ENCODE results near the gene LENEP.
A peak's percentile ranks its signal among the peaks of the same experiment; 100 is the strongest.

LENEP gene, protein sequence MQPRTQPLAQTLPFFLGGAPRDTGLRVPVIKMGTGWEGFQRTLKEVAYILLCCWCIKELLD

DNA sequence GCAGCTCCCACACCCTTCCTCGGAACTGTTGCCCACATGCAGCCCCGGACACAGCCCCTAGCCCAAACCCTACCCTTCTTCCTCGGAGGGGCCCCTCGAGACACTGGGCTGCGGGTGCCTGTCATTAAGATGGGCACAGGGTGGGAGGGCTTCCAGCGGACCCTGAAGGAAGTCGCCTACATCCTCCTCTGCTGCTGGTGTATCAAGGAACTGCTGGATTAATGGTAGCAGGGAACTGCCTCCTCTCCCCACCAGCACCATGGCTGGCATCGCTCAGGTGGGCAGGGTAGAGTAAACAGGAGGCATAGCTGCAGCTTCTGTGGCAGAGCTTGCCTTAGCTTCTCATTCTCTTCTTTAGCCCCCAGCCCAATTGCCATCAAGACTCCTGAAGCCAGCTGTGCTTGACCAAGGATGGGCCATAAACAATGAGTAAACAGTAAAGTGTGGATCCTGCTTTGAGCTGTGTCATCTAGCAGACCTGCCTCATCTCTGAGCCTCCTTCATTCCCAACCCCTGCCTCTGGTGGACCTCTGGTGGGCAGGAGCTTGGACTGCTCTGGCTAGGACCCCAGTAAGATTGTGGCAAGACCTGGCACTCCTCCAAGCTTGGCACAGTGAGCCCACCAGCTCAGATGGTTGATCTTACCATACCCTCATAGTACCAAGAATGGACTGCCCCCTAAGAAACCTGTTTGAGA lies at the start of gene LENEP:
TSS of gene LENEP (plus strand) at position 15 of the 697 bp plus-strand sequence. CDS start at position 37, 22 bp downstream.
- DNase-seq (ENCODE audit: low spot score): no peak

DNA sequence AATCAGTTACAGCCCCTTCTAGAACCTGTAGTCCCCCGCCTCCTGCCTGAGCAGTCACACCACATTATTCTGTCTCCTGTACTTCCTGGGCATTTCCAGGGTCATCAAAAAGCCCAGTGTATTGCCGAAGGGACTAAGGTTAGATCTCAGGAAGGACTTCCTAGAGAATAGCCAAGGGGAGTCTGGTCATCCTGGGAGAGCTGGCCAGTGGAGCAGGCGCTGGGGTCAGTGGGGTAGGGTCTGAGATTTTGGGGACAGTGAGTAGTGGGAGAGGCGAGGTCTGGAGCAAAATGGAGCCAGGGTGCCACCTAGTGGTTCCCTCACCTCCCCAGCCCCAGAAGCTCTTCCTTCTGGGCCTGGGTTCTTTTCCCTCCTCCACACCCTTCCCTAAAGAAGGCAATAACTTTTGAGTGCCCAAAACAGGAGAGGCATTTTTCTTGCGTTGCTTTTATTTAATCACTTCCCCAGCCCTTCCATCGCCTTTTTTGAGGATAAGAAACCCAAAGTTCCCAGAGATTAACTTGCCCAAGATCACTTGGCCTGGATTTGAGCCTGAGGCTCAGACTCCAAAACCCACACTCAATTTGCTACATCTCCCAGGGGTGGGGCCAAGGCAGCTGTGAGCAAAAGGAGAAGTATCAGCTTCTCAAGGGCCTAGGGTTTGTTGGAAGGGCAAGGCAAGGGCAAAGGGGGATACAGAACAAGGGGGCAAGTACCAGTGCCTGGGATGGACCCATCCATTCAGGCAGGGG lies 49.6 kb upstream of the LENEP start:
- DNase-seq (ENCODE audit: low spot score): peak; percentile 24

DNA sequence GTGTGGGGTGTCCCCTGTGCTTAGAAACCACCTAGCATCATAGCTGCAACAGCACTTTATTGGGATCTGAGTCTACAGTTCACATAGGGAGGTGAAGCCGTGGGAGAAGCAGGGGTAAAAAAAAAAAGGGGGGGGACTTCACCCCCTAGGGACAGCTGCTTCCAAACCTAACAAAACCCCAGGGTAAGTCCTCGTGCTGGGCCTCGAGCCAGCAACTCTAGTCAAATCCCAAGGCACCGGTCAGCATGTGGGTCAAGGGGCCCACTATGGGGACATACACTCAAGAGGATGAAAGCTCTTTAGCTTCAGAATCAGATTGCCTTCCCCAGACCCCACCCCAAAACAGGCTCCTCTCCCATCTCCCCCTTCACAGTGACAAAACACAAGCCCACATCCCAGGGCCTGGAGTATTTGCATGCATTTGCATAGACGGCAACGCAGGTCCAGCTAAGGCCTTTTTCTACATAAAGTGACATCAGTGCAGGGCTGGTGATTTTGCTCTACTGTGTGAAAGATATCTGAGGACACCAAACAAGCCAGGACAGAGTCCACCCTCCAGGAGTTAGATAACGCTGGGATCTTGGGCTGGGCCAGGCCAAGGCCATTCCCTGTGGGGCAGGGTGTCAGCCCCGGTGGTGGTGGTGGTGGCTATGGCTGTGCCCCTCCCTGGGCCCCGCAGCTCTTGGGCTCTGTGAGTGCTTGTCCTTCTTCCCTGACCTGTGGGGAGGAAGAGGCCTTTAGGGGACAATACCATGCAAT lies 48.8 kb upstream of the LENEP start:
- no peak for DNase-seq (ENCODE audit: low spot score)

DNA sequence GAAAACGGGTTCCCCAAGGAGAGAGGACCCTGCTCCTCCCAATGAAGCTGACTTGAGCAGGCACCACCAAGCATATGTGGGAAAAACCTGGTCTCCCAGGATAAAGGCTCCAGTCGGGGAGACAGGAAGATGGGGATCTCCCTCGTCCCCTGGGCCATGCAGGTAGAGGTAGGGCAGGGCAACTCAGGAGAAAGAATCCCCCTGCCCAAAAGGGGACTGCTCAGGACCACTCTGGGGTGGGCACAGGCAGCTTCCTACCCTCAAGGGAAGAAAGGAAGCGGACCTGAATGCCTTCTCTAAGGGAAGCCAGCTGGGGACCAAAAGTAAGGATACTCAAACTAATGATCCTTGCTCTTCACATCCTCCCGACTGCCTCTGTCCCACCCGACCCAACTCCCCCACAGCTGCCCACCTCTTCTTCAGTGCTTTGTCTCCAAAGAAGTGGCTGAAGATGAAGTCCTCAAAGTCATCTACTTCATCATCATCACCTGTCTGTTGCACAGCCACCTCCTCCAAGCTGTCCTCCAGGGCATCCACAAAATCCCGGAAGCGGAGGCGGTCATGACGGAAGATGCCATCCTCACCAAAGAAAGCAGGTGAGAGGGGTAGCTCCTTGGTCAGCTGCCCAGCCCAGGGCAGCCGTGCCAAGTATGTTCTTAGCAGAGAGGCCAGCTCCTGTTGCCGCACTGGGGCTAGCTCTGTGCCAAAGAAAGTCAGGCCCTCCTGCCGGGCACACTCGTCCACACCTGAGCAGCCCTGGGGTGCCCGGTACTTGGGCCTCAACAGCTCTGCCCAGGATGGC lies 48.0 kb upstream of the LENEP start:
- no peak for DNase-seq (ENCODE audit: low spot score)

DNA sequence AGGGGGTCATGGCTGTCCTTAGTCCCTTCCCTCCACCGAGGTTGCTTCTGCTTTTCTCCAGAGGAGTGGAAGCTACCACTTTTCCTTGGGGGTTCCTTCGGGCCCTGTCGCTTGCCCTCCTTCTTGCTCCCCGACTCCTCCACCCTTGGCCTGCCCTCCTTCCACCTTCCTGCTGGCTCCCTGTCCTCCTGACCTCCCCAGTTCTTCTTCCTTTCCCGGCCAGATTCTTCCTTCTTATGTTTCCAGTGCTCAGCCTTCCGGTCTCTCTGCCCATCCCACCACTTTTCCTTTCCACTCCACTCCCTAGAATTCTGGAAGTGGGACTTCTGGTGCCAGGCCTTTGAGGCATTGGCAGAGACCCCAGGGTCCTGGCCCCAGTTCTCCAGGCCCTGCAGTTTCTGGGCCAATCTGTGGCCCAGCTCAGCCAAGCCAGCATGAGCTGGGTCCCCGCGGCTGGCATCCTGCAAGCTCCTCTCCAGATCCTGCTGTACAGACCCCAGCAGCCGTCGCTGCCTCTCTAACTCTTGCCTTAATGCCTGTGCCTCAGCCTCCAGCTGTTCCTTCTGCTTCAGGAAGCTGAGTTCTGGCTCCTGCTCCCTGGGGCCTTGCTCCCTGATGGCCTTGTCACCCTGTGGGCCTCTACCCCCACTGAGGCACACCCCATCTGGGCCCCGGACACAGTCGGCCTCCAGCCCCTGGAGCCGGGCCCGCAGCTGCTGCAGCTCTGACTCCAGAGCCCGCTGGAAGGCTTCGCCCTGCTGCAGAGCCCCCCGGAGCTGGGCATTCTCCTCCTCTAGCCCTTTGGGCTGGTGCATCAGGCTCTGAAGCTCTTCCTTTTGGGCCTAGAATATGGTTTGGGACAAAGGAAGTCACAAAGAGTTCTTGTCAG lies 47.2 kb upstream of the LENEP start:
- DNase-seq (ENCODE audit: low spot score): no peak

DNA sequence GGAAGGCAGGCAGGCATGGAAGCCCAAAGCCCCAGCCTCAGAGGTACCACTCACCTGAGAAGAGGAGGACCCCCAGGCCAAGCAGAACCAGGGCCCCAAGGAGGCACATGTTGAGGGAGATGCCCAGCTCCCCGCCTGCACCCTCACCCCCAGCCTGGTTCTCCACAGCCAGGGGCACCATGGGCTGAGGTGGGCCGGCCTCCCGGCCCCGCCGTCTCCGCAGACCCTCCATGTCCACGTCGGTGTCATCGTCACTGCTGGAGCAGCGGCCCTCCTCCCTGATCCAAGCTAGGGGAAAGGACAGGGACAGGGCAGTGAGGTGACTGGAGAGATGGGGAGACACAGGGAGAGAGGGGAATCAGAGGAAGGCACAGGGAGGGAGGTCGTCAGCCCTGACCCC lies 45.3 kb upstream of the LENEP start:
- no peak for DNase-seq (ENCODE audit: low spot score)

DNA sequence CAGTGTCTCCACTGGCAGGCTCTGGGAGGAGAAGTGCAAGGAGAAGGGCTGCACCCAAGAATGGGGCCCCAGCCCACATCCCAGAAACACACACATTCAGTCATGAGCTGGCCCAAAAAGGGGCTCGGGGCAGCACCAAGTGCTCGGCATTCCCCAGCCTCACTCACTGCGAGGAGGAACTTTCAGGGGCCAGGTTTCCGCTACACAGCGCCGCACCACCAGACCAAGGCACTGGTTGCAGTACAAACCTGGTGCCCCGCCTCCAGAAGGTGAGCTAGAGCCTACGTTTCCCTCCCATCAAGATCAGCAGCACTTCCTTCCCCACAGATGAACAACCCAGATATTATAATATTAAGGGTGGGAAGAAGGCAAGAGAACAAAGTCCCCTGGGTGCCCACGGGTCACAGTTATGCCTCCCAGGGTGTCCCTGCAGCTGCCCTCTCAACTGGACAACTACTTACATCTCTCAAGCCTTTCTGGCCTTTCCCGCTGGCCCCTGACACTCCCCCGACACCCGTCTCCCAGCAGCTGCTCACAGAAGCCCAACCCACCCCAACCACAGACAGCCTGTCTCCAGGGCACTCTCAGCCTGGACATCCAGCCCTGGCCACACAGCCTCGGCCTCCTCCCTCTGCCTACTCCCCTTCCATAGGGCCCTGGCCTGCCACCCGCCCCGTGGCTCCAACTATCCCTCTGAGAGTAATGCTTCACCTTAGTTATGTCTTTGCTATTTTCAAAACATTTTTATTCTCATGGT lies 41.3 kb upstream of the LENEP start:
- no peak for DNase-seq (ENCODE audit: low spot score)

DNA sequence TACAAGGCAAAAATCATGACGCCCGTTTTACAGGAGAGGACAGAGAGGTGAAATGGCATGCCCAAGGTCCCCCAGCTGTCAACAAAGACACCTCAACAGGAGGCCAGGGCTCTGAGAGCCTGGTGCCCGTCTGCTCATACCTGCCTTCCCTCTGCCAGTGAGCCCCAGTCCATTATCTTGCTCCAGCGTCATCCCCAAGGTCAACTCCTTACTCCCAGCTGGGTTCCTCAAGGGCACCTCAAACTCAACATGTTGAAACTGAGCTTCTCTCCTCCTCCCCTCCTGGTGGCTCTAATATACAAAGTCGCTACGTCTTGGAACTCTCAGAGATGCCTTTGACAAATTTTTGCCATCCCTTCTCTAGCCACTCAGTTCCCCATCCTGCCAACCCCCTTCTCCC lies 40.7 kb upstream of the LENEP start:
- DNase-seq (ENCODE audit: low spot score): no peak

DNA sequence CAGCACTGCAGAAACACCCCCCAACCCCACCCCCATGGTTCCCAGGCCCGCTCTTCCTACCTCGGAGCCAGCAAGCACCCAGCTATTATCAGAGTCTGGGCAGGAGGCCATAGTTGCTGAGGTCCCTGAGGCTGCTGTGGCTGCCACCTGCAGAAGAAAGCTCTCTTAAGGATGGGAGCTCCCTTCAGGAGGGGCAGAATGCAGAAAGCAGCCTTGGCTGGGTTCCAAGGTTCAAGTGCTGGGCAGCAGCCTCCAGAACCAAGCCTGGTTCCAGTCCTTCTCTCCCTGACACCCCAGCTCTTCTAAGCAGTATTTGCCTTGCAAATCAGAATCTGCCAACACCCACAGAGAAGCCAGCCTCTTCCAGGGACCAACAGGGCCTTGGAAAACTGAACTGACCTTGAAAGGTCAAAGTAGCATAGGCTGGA lies 39.8 kb upstream of the LENEP start:
- DNase-seq (ENCODE audit: low spot score): no peak

DNA sequence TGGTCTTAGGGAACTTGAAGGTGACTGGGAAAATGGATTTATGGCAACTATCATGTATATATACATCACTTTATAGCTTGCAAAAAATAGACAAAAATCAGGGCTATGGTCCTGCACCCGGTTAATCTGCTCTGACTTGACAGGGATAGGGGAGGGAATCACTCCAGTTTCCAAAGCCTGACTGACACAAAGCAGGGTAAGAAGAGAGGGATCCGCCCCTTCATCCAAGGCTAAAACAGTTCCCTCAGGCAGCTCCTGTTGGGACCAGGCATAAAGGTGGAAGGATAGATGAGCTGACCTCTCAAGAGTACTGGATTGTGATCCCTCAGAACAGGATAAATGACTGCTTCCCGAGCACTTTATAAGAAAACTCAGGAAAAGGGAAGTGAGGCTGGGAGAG lies 38.8 kb upstream of the LENEP start:
- no peak for DNase-seq (ENCODE audit: low spot score)

DNA sequence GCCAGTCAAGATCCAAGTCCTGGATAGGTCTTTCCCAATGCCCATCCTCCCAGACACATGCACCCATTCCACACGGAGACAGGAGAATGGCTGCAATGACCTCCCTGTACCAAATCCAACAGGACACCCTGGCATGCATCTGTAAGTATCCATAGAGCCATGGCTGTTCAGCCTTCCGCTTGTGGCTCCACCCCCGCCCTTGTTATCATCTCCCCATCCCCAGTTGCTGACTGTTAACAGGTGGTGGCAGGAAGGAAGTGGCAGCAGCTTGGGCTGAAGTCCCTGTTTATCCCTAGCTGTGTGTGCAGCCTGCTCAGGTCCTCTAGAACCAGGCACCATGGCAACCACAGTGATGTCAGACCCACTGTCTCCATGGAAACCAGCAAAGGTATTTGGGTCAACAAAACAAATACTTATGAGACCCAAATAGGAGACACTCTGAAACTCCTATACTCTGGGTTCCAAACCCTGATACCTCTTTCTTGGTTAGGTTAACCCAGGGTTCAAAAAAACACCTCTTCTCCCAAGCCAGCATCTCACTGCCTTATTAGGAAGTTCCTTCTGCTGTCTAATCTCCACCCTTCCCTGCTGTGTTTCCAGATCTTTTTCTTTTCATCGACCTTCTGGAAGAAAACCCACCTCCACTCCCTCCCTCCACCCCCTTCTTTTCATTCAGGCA lies 38.2 kb upstream of the LENEP start:
- DNase-seq (ENCODE audit: low spot score): peak; percentile 44

DNA sequence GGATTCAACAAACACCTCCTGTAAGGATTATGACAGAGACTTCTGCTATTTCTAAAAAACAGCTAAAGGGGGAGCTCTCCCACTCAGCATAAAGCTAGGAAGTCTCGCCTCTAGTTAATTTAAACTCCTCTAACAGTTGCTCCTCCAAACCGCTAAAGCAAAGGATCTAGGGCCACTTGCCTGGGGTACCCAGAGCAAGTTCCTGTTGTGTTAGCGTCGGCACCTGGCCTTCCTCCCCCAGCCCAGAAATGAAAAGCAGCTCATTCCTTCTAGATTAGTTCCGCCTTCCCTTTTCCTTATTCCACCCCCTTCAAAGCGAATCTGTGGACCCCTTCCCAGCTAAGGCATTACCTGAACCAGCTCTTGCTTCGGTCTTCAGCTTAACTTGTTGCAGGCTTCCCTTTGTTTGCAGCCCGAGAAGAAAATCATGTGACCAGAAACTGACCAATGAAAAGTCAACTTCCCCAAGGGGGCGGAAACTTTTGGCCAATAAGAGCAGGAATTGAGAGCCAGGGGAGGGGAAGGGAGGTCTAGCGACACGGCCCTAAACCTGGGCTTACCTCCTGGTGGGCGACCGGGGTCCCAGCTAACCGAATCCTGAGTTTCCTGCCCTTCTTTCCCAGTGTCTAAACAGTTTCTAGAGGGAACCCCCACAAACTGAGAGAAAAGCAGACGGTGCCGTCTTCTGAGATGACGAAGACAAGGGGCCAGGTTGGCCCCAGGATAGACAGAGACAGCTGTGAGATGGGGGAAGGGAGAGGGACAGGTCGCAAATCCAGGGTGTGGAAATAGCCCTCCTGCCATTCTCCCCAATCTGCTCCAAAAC lies 37.5 kb upstream of the LENEP start, which contains the start of gene PBXIP1:
TSS of gene PBXIP1 (minus strand) at position 382 of the 826 bp plus-strand sequence. CDS start 2,378 bp downstream, outside the sequence.
- DNase-seq (ENCODE audit: low spot score): peak; percentile 84

DNA sequence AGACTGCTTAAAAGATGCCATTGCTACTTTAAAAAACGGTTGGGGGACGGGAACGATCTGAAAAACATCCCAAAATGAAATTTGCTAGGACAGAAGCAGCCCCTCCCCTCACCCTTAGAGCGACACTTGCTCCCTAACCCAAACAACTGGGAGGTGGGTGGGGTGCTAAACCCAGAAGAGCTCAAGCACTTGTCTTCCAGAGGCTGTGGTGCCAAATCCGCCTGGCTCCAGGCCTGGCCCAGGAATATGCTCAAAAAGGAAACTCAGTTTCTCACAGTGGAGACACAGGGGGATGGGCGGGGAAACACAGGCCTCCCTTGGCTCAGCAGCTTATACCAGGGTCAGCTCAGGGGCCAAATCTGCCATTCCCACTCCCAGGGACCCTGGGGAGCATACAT lies 36.8 kb upstream of the LENEP start:
- DNase-seq (ENCODE audit: low spot score): no peak

DNA sequence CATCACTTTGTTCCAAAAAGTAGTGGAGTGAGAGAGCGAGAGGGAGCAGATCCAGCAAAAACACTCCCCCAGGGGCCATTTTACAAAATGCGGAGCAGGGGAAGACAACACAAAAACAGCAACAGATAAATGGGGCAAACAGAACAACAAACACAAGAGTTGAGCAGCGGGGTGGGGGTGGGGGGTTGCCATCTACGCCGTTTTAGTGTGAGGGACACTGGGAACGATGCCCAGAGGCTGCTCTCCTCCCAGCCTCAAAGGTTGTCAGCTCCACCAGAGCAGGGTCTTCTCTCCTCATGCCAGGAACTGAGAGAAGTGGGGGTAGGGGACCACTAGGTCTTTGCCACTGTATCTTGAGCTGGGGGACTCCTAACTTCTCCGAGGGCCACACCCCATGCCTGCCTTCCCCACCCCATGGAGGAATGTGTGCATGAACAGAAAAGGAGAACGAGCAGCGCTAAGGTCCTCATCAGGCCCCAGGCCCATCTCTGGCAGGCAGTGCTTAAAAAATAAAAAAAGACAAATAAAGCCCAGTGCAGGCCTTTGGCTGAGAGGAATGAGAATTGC lies 36.2 kb upstream of the LENEP start:
- no peak for DNase-seq (ENCODE audit: low spot score)

DNA sequence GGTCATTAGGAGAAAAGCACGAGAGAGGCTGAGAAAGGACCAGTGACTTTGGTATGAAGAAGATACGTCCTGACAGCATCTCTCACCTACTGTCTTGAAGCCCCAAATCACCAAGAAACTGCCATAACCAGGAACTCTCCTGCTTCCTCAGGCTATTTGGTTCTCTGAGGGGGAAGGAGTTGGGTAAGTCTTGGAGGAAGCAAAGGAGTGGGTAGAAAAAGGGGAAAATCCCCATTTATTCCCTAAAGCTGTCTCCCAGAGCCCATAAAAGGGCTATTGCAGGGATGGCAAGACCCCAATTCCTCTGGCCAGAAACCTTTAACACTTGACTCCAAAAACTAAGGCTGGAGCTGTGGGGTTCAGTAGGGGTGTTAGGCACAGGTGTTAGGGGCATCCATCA lies 35.4 kb upstream of the LENEP start:
- no peak for DNase-seq (ENCODE audit: low spot score)

DNA sequence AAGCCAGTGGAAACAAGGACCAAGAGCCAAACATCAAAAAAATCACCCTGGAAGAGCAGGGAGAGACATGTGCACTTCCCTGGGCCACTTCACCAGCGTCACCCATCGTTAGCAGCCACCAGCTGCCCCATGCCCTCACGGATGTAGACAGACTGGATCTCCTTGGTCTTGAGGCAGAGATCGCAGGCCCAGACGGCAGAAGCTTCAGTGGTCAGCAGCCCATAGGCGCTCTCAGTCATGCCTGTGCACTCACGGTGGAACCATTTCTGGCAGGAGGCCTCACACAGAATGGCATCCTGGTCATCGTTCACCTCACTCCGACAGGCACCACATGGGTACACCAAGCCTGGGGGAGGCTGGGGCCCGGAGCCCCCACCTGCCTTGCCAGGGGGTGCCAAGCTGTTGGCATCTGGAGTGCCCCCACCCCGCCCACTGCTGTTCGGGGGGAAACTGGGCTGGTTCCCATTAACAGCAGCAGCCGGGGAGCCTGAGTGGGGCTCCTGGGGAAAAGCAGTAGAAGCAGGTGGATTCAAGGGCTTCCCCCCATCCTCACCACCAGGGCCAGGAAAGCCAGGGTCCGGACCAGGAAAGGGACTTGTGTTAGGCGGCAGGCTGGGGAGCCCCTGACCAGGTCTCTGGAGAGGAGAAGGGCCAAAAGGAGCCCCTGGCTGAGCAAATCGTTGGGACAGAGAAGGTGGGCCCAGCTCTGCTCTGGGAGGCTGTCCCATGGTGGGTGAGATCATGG lies 34.5 kb upstream of the LENEP start:
- no peak for DNase-seq (ENCODE audit: low spot score)

DNA sequence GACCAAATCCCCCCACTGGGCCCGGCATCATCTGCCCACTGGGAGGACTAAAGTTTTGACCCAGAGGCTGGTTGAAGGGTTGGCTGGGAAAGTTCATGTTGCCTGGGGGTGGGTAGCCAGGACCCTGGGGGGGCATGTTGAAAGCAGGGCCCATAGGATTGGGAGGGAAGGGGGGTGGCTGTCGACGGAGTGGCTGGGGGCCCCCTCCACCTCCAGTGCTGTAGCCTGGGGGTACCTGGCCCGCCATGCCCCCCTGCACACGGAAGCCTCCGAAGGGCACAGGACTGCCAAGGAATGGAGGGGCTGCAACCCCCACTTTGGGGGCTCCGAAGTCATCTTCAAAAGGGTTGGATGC lies 34.0 kb upstream of the LENEP start:
- no peak for DNase-seq (ENCODE audit: low spot score)
